ENCODE results near the gene C19orf81.
A peak's percentile ranks its signal among the peaks of the same experiment; 100 is the strongest.

Gene C19orf81

DNA sequence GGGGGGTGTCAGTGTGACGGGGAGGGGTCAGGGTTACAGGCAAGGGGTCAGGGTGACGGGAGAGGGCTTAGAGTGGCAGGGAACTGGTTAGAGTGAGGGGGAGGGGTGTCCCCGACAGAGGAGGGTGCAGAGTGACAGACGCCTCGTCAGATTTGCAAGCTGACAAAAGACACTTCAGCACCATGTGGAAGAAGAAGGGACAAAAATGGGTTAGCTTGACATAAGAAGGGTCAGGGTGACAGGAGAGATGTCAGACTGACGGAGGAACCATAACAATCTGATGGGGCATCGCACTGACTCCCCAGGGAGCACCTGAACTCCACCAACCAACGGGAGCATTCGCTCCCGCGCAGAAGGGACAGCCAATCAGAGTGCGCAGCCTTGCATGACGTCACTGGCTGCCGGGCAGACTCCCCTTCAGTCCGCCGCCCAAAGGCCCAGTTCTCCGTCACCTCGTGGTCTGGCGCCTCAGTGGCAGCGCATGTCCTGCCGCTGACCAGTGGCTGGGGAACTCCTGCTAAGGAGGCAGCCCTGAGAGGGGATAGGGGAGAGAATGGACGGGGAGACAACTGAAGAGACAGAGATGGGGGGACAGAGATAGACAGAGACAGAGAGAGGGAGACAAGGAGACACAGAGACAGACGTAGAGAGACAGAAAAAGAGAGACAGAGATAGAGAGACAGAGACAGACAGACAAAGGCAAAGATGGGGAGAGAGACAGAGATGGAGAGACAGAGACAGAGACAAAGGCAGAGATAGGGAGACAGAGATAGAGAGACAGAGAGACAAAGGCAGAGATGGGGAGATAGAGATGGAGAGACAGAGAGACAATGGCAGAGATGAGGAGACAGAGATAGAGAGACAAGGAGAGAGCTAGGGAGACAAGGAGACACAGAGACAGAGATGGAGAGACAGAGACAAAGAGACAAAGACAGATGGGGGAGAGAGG lies 30.2 kb downstream of the C19orf81 start:
- peak; percentile 46 for DNase-seq (ENCODE audit: low read depth, low spot score)

- DNase-seq (ENCODE audit: low read depth, low spot score): no peak
Observed at GRCh38 chr19:50686310-50687032, 37.2 kb downstream of the C19orf81 start.

DNA sequence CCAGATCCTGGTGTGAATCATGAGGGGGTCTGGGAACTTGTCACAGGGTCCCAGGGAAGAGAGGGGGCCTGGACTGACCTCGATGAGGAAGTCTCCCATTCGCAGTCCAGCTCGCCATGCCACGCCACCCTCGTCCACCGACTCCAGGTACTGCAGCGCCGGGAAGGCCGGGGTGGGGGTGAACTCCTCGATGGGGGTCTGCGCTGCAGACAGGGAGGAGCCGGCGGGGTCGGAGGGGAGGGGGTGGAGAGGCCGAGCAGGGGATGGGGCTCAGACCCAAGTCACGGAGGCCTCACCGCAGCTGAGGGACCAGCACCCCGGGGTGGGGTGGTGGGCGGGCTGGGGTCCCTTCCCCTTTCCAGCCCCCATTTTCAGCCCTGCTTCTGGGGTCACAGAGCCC lies 39.5 kb downstream of the C19orf81 start:
- DNase-seq (ENCODE audit: low read depth, low spot score): no peak

- no peak for DNase-seq (ENCODE audit: low read depth, low spot score)
Observed at GRCh38 chr19:50690439-50690838, 41.2 kb downstream of the C19orf81 start.

DNA sequence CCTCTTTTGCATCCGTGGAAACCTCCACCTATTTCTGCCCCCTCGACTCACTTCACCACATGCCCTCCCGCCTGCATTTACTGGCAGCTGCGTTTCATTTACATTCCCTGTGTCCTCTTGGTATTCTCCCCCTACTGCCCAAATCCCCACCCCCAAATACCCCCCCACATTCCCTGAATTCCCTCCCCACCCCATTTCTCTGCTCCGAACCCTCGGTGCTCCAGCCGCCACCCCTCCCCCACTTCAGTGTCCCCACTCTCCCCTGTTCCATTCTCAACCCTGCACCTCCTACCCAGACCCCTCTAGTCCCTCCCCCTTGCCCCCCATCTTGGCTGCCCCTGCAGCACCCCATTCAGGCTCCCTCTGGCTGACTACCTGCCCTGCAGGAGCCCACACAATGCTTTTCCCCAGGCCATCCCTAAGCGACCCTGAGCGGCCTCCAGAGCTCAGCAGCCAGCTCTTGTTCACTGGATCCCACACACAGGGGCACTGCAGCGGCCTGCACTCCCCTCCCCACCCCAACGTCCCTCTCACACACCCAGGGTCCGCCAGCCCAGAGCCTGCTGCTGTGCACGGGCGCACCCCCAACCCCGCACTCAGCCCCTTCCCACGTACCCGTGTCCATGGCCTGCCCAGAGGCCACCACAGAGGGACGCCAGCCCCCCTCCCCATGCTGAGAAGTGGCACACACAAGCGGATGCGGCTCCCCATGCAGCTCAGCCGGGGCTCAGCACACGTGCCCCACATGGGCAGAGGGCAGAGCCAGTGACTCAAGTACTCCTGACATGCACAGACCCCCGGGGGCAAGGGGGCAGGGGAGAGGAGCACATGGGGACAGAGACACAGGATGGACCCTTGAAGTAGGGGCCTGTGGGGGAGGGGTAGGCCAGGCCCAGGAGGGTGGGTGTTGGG lies 44.1 kb downstream of the C19orf81 start:
- no peak for DNase-seq (ENCODE audit: low read depth, low spot score)

GRCh38 chr19:50694815-50695145 lies 45.5 kb downstream of the C19orf81 start:
- DNase-seq (ENCODE audit: low read depth, low spot score): no peak

GRCh38 chr19:50695251-50696093 lies 46.2 kb downstream of the C19orf81 start:
- DNase-seq (ENCODE audit: low read depth, low spot score): no peak

- DNase-seq (ENCODE audit: low read depth, low spot score): no peak
Observed at GRCh38 chr19:50696094-50696483, 46.8 kb downstream of the C19orf81 start.

DNA sequence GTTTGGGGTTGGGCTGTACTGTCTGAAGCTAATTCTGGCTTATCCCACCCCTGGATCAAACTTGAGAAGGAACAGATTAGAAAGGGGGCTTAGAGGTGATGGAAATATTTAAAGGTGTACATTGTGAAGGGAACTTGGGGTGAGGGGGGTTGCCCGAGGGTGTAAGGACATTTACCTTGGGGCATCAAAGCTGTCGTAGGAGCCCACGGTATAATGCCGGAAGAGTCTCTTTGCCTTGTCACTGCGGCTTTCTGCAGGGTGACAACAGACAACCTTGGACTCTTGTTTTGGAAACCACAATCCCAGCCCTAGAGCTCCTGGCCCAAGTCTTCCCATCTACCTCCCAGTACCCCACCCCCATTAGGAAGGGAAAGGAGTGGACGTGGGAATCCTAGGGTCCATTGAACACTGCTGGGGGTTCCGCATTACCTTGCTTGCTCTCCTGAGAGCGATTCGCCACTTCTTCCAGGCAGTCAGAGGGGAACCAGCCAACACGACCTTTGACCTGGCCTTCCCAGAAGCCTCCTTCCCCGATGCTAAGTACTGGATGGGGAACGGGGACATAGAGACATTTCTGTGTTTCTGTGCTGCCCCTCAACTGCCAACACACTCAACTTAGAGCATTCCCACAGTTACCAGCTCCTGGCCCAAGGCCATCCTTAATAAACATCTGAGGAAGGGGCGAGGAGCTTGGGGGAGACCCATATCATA lies 48.3 kb downstream of the C19orf81 start:
- DNase-seq (ENCODE audit: low read depth, low spot score): no peak

- no peak for DNase-seq (ENCODE audit: low read depth, low spot score)
Observed at GRCh38 chr19:50701367-50701985, 52.2 kb downstream of the C19orf81 start.

- DNase-seq (ENCODE audit: low read depth, low spot score): no peak
Observed at GRCh38 chr19:50702158-50702870, 53.1 kb downstream of the C19orf81 start.

DNA sequence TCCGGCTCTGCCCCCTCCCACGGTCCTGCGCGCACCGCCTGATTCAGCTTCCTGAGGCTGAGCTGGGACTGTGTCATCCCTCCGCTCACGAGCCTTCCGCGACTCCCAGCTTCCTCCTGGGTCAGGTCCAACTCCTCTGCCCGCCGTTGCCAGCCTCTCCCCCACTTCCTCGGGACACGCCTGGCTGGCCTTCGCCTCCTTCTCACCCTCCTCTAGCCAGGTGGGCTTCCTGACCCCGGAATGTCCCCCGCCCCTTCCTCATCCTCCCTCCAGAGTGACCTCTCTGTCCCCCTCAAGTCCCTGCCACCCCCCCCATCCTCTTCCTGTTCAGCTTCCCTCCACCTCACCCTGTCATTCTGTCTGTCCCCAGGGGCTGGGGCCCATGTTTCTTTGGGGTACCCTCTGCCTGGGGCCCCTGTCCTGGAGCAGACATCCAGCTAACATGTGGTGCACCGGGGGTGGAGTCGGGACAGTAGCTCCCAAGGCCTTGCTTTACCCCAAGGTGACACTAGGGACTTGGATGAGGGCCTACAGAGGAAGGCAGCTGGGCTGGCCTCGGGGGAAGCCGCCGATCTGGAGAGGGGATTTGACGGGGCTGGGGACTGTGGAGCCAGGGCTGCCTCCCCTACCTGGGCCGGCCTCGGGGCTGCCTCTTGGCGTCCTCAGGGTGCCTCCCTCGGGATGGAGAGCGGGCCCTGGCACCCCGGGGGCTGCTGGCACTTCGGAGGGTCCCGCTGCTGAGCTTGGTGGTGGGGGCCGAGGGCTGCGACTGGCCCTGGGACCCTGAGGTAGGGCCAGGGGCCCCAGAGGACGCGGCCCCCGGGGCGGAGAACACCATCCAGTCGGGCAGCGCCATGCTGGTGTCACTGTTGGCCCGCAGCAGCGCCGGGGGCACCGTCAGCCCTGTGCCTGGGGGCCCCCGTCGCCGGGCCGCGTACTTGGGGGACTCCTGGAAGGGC lies 53.9 kb downstream of the C19orf81 start:
- no peak for DNase-seq (ENCODE audit: low read depth, low spot score)

DNA sequence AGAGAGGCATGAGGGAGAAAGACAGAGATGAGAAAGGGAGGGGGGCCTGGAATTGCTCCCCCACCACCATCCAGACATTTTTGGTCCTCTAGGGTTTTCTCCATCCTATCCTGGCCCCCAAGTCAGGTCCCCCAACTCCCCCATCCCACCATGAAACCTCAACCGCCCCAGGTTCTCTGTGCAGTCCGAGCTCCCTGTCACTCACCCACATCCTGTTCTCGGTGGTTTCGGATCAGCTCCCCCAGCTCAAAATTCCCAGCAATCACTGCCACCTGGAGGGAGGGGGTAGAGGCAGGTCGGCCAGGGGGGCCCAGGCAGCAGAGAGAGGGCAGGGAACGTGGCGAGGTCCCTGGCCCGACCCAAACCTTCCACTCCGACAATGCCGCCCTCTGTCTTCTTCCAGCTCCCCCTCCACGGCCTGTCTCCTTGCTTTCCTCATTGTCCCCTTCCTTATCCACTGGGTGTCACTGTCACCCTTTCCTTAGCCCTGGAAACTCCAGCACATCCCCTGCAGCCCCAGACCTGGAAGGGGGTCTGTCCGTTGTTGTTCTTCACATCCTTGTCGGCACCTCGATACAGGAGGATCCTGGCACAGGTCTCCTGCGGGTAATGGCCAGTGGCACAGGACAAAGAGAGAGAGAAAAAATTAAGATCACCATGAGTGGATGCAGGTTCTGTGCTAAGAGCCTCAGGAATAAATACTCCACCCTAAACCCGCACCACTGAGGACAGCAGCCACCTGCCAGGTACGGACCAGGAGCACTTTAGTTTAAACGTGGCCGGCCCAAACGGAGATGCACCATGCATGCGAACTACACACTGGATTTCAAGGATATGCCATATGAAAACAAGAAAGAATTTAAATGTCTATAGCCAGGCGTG lies 54.9 kb downstream of the C19orf81 start:
- no peak for DNase-seq (ENCODE audit: low read depth, low spot score)

DNA sequence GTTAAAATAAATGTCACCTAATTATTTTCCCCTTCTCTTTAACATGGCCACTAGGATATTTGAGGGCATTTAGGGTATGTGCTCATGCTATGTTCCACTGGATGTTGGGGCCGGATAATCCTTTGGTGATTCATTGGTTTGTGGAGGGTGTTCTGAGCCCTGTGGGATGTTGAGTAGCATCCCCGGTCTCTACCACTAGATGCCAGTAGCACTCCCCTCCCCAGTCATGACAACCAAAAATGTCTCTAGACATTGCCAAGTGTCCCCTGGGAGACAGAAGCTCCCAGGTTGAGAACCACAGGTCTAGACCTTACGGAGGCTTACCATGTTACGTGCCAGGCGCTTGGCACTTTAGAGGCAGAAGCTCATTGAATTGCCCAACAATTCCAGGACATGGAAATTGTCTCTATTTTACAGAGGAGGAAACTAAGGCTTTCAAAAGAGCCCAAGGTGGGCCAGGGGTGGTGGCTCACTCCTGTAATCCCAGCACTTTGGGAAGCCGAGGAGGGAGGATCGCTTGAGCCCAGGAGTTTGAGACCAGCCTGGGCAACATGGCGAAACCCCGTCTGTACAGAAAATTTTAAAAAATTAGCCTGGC lies 56.3 kb downstream of the C19orf81 start:
- DNase-seq (ENCODE audit: low read depth, low spot score): no peak

DNA sequence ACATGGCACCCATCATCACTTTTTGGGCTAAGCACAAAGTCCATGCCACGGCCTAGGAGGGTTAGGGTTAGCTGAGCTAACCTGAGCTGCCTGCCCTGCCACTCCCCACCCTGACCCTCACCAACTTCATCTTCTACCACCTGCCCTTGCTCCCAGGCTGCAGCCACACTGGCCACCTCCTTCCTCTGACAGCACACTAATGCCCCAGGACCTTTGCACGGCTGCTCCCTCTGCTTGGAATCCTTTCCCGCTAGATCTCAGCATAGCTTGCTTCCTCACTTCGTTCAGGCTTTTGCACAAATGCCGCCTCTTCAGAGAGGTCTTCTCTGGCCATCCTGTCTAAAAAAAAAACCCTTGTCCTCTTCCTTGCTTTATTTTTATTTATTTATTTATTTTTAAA lies 57.1 kb downstream of the C19orf81 start:
- DNase-seq (ENCODE audit: low read depth, low spot score): no peak

- no peak for DNase-seq (ENCODE audit: low read depth, low spot score)
Observed at GRCh38 chr19:50708179-50708879, 59.1 kb downstream of the C19orf81 start.
